GM19467 (cell line): Measurements from ENCODE around the gene ATP6V1F.

ENCODE experiments used
- ATAC-seq: cut with Tn5 transposase; IDR thresholded peaks from one replicate; pipeline ENCODE4 v1.9.1; 2021; ENCODE audit warnings: mild to moderate bottlenecking, moderate library complexity; ENCODE audit not compliant: unreplicated experiment

ATP6V1F gene, protein sequence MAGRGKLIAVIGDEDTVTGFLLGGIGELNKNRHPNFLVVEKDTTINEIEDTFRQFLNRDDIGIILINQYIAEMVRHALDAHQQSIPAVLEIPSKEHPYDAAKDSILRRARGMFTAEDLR

DNA sequence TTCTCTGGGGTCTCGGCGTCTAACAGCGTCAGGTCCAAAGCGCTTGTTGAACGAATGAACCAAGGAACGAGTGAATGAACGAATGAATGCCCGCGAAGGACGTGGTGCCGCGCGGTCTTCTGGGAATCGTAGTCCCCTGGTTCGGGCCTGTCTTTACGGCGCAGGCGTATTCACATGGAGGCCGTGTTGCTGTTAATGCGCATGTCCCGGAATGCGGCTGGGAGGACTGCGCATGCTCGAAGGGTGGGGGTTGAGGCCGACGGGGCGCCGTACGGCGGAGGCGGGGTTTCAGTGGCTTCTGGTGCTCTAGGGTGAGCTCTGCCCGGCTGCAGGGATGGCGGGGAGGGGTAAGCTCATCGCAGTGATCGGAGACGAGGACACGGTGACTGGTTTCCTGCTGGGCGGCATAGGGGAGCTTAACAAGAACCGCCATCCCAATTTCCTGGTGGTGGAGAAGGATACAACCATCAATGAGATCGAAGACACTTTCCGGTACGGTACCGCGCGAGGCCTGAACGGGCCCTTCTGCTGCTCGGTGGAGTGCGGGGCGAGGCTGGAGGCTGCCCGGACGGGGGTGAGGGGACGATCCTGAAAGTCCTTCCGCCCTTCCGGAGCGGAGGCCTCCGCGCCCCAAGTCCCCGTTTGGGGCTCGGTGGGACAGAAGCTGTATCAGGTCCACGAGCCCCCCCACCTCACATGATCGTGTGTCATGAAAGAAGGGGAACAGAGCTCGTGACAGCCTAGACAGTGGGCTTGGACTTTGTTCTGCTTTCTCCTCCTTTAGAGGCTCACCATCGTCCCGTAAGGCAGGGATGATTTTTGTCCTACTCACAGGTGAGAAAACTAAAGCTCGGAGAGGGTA is at the start of gene ATP6V1F:
ATP6V1F (plus strand) TSS at position 286 of the 862 bp plus-strand sequence; CDS start at position 335, 49 bp downstream.
- peak; percentile 75 for ATAC-seq

DNA sequence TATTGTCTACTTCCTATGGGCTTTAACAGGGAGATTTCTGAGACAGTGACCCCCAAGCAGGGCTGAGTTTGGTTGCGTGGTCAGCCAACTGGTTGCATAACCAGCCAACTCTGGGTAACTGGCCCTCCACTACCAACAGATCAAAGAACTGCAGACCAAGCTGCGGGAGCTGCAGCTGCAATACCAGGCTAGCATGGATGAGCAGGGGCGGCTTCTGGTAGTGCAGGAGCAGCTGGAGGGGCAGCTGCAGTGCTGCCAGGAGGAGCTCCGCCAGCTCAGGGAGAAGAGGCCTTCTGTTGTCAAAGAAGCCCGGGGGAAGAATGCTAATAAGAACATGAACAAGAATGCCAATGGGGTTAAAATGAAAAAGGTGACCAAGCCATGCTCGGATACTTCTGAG is 48.2 kb upstream of the ATP6V1F start:
- ATAC-seq, result no peak

DNA sequence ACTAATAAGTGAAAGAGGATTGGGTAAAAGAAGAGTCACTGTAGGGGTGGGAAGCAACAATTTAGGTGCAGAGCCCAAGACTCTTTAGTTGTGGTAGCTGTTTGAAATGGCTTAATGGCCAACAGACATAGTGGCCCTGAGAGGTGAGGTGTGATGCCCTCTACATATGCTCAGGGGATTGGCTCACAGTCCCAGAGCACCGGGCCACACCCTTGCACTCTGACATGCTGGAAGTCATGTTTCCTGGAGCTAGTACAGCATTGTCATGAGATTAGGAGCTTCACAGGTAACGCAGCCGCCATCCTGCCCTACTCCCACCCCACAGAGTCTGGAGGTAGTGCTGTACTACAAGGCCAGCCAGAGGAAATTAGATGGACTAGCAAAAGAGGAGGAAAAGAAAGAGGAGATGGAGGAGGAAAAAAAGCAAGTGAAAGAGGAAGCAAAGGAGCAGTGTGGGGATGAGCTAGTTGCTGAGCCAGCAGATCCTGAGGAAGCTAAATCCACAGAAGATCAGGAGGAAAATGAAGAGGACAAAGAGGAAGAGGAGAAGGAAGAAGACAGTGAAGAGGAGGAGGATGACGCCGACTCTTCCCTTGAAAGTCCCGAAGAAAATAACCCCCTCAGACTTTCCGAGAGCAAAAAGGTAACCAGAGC is 47.2 kb upstream of the ATP6V1F start:
- ATAC-seq, result no peak

DNA sequence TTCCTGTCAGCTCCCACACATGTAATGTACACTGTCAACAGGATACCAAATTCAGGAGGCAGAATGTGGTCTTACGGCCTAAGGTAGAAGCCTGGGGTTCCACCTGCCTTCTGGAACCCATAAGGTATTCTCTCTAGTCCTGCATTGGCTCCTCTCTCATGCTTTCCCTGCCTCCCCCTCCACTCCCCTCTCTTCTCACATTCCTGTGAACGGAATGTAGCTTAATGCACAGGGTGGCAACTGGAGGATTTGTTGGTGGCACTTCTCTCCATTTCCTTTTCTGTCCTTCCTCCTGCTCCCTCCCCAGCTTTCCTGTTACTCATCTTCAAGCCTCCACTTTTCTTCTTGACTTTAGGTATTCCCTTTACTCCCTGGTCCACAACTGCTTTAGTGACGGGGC is 44.0 kb upstream of the ATP6V1F start:
- no peak for ATAC-seq

DNA sequence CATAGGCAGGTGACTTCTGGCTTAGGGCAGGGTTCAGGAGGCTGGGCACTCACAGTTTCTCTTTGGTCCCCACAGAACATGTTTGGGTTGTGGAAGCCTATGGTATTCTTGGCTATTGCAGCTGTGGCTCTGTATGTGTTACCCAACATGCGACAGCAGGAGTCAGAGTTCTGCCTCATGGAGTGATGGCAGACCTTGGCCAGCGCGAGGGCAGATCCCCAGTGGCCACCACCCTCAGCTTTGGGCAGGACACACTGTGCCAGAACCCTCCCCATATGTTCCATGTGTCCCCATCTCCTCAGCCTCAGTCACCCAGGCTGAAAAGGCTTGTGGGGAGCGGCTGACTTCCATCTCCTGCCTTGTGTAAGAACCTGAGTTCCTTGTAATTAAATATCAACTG is 40.9 kb upstream of the ATP6V1F start:
- ATAC-seq, result no peak

DNA sequence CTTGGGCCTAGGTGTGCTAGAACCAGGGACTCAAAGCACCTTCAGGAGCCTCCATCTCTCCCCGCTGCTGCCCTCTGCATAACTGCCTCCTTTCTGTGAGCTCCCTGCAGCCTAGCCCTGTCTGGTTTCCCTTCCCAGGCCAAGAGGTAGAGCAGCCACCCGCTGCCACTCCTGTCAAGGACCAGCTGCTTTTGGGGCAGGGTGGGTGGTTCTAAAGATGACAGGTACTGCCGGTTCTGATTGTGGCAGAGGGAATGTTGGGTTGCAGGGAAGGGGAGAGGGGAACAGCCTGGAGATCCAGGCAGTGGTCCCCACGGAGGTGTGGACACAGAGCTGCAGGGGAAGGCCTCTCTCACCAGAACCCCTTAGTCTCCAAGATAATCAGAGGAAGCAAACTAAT is 36.1 kb upstream of the ATP6V1F start:
- no peak for ATAC-seq

DNA sequence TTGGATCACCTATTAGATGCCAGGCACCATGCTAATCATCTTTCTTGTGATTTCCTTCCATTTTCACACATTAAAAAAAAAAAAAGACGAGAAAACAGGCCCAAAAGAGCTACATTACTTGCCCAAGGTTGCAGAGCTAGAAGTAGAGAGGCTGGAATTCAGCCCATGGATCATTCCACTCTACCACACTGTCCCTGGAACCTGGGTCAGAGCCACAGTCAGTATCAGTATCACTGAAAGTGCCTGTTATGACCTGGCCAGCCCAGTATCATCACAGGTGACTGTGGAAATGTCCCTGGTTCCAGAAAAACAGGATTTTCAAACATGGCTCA is 35.8 kb upstream of the ATP6V1F start:
- no peak for ATAC-seq

DNA sequence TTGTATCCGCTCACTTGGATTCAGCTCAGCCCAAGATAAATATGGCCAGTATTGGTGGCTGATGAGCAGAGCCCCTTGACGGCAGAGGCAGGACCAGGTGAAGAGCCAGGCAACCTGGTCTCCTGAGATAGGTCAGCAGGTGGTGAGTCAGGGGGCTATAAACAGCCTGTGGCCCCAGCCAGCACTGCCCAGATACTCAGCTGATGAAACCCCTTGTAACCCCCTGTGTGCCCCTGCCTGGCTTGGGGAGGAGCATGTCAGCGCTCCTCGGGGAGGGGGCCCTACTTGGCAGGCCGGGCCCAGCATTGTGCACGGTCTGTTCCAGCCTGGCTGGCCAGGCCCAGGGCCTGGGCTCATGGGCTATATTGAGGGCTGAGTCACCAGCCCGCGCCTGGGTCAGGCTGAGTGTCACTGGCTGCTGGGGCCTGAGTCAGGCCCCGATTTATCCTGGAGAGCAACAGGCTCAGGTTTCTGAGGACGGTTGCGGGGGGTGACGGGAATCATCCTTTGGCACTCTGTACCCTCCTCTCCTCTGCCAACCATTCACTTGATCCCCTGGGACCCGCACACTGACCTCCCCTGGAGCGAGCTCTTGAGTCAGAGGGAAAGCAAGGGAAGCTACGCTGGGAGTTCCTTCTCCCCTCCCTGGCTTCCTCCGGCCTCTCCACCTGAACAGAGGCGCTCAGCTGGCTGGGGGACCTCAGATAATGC is 35.3 kb upstream of the ATP6V1F start:
- no peak for ATAC-seq

DNA sequence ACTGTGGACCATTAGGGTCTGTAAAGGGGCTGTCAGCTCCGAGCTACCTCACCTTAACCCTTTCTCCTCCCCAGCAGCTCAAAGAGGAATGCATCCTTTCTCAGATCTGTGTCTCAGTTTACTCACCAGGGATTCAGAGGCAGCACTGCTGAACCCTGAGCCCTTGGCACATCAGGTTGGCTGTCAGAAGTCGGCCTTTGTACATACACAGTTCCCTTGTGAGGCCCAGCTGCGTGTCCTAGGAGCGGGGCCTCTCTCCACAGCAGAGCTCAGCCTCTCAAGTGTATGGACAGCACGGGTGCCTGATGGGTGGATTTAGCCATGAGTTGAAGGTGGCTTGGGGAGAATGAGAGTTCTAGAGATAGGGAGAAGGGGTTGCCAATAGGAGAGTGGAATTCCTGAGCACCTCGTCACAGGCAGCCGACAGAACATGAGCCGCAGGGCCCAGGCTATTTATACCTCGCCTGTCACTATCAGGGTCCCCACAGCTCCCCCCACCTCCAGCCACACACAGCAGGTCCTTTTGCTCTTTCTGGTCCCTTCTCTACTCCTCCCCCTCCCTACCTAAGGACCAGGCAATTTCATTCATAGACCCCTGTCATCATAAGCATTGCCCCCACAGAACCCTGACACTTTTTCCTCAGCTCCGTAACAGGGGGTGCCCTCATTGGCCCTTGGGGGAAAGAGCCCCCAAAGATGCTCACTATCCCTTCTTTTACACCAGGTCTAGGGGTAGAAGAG is 34.5 kb upstream of the ATP6V1F start:
- no peak for ATAC-seq

DNA sequence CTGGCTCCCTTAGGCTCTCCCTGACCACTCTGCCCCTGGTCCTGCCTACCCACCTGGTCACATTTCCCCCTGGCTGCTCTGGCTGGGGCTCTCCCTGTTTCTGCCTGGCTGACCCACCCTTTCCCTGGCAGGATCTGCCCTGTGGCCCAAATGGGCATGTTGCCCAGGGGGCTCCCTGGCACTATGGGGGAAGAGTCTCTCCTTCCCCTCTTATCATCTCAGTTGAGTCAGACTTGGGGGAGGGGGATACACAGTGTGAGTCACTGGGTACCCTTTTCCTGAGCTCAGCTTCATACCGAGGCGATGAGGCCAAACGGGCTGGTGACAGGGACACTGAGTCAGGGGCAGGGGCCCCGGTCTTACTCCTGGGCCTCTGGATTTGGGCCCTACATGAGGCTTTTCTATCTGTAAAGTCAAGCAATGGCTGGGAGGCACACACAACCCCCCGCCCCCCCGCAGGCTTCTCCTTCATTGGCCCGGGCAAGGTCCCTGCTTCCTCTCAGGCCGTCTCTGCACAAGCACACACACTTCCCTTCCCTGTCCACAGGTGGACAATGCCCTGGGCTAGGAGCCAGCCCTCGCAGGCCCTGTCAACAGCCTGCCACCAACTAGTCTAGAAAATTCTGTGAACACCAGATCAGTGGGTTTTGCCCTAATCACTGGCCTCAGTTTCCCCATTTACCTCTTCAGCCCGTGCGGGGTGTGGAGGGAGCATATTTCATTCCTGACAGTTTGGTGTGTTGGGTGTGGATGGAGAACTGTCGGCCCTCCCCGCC is 33.1 kb upstream of the ATP6V1F start:
- no peak for ATAC-seq

DNA sequence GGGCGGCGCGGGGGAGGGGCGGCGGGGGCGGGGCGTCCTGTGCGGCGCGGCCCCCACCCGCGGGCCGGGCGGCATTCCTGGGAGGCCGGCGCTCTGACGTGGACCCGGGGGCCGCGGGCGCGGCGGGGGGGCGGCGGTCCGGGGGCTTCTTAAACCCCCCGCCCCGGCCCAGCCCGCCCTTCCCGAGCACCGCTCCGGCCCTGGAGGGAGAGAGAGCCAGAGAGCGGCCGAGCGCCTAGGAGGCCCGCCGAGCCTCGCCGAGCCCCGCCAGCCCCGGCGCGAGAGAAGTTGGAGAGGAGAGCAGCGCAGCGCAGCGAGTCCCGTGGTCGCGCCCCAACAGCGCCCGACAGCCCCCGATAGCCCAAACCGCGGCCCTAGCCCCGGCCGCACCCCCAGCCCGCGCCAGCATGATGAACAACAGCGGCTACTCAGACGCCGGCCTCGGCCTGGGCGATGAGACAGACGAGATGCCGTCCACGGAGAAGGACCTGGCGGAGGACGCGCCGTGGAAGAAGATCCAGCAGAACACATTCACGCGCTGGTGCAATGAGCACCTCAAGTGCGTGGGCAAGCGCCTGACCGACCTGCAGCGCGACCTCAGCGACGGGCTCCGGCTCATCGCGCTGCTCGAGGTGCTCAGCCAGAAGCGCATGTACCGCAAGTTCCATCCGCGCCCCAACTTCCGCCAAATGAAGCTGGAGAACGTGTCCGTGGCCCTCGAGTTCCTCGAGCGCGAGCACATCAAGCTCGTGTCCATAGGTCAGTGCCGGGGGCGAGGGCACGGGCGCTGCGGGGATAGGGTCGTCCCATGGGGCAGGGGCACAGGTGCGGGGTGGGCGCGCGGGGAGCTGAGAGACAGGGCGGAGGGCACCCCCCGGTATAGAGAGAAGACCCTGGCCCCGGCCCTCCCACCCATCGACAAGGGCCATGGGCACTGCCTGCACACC is 32.2 kb upstream of the ATP6V1F start, which contains the start of gene FLNC:
FLNC (plus strand) TSS at position 176 of the 947 bp plus-strand sequence; CDS start at position 408, 232 bp downstream.
- no peak for ATAC-seq

DNA sequence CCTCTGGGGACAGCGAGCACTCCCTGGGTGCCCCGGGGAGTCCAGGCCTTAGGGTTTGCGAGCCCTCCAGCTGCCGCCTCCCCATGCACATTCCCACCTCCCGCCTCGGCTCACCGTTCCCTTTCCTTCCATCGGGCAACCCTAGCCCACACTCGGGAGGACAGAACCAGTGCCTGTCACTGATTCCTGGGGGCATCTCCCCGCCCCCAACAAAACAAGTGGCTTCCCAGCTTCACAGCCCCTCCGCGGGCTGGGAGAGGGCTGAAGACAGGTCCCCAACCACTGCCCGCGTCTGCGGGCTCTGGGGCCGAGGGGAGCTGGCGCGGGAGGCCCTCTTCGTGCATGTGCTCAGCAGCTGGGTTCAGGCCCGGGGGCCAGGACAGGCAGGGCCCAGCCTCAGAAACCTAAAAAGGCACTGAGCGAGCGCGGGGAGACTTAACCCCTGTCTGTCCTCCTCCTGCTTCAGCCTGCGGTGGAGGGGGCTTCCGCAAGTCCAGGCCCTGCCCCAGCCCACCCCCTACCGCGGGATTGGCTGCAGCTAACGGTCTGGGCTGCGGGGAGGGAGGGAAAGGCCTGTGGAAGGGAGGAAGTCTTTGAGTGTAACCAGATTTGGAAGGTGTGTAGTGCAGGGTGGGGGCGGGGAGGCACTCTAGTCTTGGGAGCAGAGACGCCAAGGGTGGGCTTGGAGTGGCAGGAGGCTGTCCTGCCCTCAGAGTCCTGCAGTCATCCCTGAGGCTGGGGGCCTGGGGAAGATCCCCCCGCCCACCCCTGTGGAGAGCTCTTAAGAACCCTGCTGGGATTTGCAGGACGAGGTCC is 31.3 kb upstream of the ATP6V1F start:
- no peak for ATAC-seq

DNA sequence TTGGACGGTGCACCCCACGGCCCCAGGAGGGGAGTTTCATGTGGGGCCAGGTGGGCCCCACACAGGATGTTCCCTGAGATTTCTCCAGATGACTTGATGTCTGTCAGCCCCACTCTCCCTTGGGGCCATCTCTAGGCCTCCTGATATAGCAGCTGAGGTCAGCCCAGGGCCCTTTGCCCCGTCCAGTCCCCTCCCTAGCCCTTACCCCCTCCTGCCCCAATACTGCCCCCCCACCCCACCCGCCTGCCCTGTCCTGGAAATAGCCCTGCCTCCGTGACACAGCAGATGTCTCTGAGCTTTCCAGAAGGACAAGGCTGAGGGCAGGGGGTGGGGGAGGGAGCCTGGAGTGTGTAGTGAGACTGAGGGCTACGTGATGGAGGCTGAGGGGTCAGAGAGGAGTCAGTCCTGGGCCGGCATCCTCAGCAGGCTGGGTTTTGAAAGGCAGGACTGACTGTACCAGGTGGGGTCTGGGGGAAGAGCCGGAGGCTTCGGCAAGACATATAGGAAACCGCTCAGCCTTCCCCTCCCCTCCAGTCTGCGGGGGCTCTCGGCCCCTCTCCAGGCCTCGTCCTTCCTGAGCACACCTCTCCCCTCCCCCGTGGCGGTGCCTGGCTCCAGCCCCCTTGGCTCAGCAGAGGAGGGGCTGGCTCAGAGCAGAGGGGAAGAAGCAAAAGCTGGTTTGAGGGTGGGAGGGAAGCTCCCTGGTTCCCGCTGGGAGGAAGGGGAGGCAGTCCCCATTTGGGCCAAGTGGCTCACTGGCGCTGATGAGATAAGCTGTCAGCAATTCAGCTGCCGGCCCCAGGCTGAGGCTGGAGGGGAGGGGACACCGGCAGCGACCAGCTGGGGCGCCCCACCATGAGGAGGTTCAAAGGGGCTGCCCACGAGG is 30.4 kb upstream of the ATP6V1F start:
- no peak for ATAC-seq

DNA sequence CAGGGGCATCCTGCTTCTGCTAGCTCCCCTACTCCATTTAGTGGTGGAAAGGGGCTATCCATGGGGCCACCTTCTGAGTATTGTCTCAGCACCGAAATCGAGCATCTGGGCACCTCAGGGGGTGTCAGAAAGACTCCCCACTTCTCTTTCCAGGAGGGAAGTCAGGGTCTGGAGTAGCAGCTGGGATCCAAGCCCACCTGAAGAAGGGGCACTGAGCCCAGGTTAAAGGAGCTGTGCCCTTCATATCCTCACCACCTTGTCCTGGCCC is 29.8 kb upstream of the ATP6V1F start:
- no peak for ATAC-seq

DNA sequence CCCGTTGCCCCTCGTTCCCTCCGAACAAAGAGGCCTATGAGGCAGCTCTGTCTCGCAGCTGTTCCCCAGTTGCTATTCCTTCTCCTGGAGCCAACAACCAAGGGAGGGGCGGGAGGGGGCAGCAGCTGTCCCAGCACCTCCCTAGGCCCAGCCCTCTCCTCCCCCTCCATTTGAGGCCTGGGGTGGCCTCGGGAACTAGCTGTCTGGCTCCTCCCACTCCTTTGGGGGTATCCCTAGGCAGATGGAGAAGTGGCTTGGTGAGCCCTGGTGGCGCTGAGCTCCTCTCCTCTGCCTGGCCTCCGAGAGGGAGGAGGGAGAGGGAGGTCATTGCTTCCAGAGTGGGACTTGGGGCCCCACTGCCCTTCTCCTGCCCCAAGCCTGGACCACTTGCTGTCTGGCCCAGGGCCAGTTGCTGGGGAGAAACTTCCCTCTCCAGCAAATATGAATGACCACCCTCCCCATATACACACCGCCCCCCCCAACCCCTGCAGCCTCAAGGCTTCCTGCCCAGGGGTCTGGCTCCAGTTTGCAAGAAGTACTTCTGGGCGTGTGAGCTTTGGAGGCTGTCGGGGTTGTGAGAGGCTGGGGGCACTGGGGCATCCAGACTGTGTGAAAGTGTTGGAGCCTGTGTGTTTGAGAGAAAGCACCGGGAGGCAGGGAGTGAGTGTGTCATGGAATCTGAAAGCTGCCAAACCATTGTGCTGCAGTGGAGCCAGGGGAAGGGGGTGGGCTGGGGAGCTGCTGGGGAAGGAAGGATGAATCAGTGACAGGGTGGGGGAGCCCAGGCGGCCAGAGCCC is 29.3 kb upstream of the ATP6V1F start:
- ATAC-seq, result no peak

DNA sequence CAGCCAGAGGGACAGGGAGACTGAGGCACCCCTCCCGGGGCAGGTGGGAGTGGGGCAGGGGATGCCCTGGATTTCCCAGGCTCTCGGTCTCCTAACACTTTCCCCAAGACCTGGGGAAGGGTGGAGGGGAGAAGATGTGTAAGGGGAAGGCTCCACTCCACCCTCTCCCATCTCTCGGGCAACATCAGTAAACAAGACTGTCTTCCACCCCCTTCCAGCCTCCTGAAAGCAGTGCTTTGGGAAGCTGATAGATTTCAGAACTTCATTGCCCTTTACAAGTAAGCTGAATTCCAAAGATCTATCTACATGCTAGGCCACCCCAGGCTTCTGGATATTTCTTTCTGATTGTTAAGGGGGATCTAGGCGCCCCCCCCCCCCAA is 28.7 kb upstream of the ATP6V1F start:
- ATAC-seq, result no peak
